GM12878 (cell line): ENCODE data around the gene PPIA. TPM values are rescaled to one million over a fixed set of nuclear protein-coding genes. Genes with fewer than 3 reads are reported as not detected.
A peak's percentile ranks its signal among the peaks of the same experiment; 100 is the strongest.

Experiments used
- ATAC-seq: fragments of 200-7000 bp; cut with Tn5 transposase; 3 replicates; pipeline ENCODE4 v1.9.1; 2020; ENCODE audit warnings: mild to moderate bottlenecking, moderate library complexity
- BruUV-seq: library from RNA; stranded (reverse); fragments of 400-500 nt; replicated peaks from 2 replicates; lab custom pipeline; 2021; lab: Mats Ljungman, UMichigan
- CTCF ChIA-PET: fragments of 300-600 bp; sonication (Branson Sonifier 250); formaldehyde crosslinking; extraction: SDS; loops from one replicate; lab custom pipeline; 2021; ENCODE audit warnings: inconsistent platforms; lab: Yijun Ruan, JAX
- POLR2A ChIA-PET: fragments of 350-600 bp; formaldehyde crosslinking; extraction: SDS; loops from one replicate; lab custom pipeline; 2021; ENCODE audit warnings: inconsistent platforms; lab: Charles Lee
- RAD21 ChIA-PET: fragments of 300-600 bp; sonication (Branson Sonifier 250); formaldehyde crosslinking; loops from one replicate; lab custom pipeline; 2023; ENCODE audit warnings: antibody characterized with exemption; ENCODE audit not compliant: unreplicated experiment; lab: Charles Lee
- SMC1A ChIA-PET: fragments of 300-600 bp; sonication (Branson Sonifier 250); formaldehyde crosslinking; loops from one replicate; lab custom pipeline; 2023; ENCODE audit not compliant: unreplicated experiment, uncharacterized antibody; lab: Charles Lee
- DNase-seq: peaks from one replicate; pipeline ENCODE4 v3.0.0-alpha.2; 2011; ENCODE audit warnings: low read depth, low spot score
- FAIRE-seq: peaks from 3 replicates; lab custom pipeline; 2011; peaks lifted over from hg19 to GRCh38; lab: Jason Lieb, UNC
- H2AFZ ChIP-seq: 2 replicates; pipeline ENCODE4 v1.6.0; 2011; ENCODE audit warnings: low read depth, low read length, control low read depth; ENCODE audit not compliant: control insufficient read depth
- H3K27ac ChIP-seq: 2 replicates; pipeline ENCODE4 v1.5.1; 2011; ENCODE audit warnings: control low read depth; ENCODE audit not compliant: control insufficient read depth, insufficient read depth
- H3K27me3 ChIP-seq, 2 experiments: replicated peaks in 1 of 2; 2 replicates each; pipeline versions ENCODE4 v1.6.0 to v1.6.1; 2011; ENCODE audit warnings: low read length in 1 of 2; ENCODE audit not compliant: control insufficient read depth in 2 of 2, insufficient read depth in 2 of 2
- H3K36me3 ChIP-seq, 2 experiments: 2 replicates each; pipeline ENCODE4 v1.5.1; 2011; ENCODE audit warnings: low read length in 1 of 2; ENCODE audit not compliant: control insufficient read depth in 2 of 2, insufficient read depth in 2 of 2
- H3K4me1 ChIP-seq: 2 replicates; pipeline ENCODE4 v1.6.1; 2011; ENCODE audit warnings: mild to moderate bottlenecking, low read length, moderate library complexity, mixed read lengths; ENCODE audit not compliant: control insufficient read depth, insufficient read depth
- H3K4me2 ChIP-seq: 2 replicates; pipeline ENCODE4 v1.6.0; 2011; ENCODE audit warnings: control low read depth; ENCODE audit not compliant: control insufficient read depth, insufficient read depth
- H3K4me3 ChIP-seq: fragments of 200-600 bp; sonication (generic); 2 replicates; pipeline ENCODE4 v1.5.1; 2016
- H3K79me2 ChIP-seq: 2 replicates; pipeline ENCODE4 v1.6.0; 2011; ENCODE audit warnings: low read length; ENCODE audit not compliant: control insufficient read depth, insufficient read depth
- H3K9ac ChIP-seq: 2 replicates; pipeline ENCODE4 v1.8.0; 2011; ENCODE audit warnings: low read length, control low read depth, mixed read lengths; ENCODE audit not compliant: control insufficient read depth, insufficient read depth
- H3K9me3 ChIP-seq: replicated peaks from 3 replicates; pipeline ENCODE4 v1.5.1; 2011; ENCODE audit warnings: mild to moderate bottlenecking, low read length; ENCODE audit not compliant: control insufficient read depth, insufficient read depth
- H4K20me1 ChIP-seq: 2 replicates; pipeline ENCODE4 v1.6.0; 2011; ENCODE audit not compliant: control insufficient read depth, insufficient read depth
- CBX5 ChIP-seq: sonication (generic); IDR thresholded peaks from 2 replicates; pipeline ENCODE4 v1.6.1; 2016; ENCODE audit warnings: low read depth, moderate library complexity, mild to moderate bottlenecking, inconsistent platforms
- CREB1 ChIP-seq: IDR thresholded peaks from 2 replicates; pipeline ENCODE4 v1.6.1; 2012; ENCODE audit warnings: low read depth, mild to moderate bottlenecking, inconsistent platforms
- IKZF1 ChIP-seq: fragments of 450-650 bp; conservative IDR thresholded peaks from 2 replicates; pipeline ENCODE4 v1.6.1; 2017; ENCODE audit warnings: antibody characterized with exemption, mild to moderate bottlenecking
- RCOR1 ChIP-seq: conservative IDR thresholded peaks from 2 replicates; pipeline ENCODE4 v1.6.1; 2012; ENCODE audit warnings: low read depth, low read length, improper control_type of control experiment
- SMC3 ChIP-seq: IDR thresholded peaks from 2 replicates; pipeline ENCODE4 v1.6.1; 2011; ENCODE audit warnings: low read length, improper control_type of control experiment, borderline replicate concordance
- SP1 ChIP-seq: IDR thresholded peaks from one replicate; pipeline ENCODE4 v1.6.1; 2011; ENCODE audit warnings: low read depth, low read length
- ZNF622 ChIP-seq: fragments of 450-650 bp; IDR thresholded peaks from 2 replicates; pipeline ENCODE4 v1.6.1; 2017; ENCODE audit warnings: mild to moderate bottlenecking, inconsistent platforms
- ZSCAN29 ChIP-seq: fragments of 450-650 bp; IDR thresholded peaks from 2 replicates; pipeline ENCODE4 v1.6.1; 2017; ENCODE audit warnings: mild to moderate bottlenecking, moderate library complexity
- in situ Hi-C: fragments of 300-500 bp; cut with MboI; formaldehyde crosslinking; loops from 9 replicates; pipeline ENCODE4 v1.14.3; 2018; ENCODE audit warnings: mixed read lengths
- intact Hi-C: fragments of 100-400 bp; cut with micrococcal nuclease; formaldehyde crosslinking; loops from one replicate; pipeline ENCODE4 v1.14.2; 2022; ENCODE audit not compliant: unreplicated experiment
- polyA plus RNA-seq, 11 experiments: library from polyadenylated mRNA; depleted of rRNA in 4 of 11; unstranded in 6 of 11; stranded (reverse) in 5 of 11; fragments of >200 nt; fragmentation: Nextera tagmentation in 4 of 11; fragmentation: Illumina TruSeq in 1 of 11; extraction: Ambion mirVana in 4 of 11; extraction: Trizol in 1 of 11; gene quantifications; 1 replicate in 1 of 11; 2 replicates in 10 of 11; pipeline versions ENCODE4 v1.2.1 to v1.2.3, GENCODE V29; 2011 to 2016; ENCODE audit warnings: inconsistent platforms in 2 of 11, missing spikeins in 2 of 11, low read depth in 1 of 11
- total RNA-seq, 4 experiments: library from RNA; depleted of rRNA in 3 of 4; stranded (reverse); fragments of >200 nt in 3 of 4; fragmentation: Illumina TruSeq in 1 of 4; extraction: Trizol in 1 of 4; gene quantifications; 2 replicates each; pipeline versions ENCODE4 v1.2.1 to v1.2.3, GENCODE V29; 2013 to 2021
- TF ChIP-seq, protein P1 (sequence below): IDR thresholded peaks from 2 replicates; pipeline ENCODE4 v1.6.1; 2012; ENCODE audit warnings: mild to moderate bottlenecking, low read depth, low read length
- TF ChIP-seq, protein P2 (sequence below): fragments of 450-650 bp; IDR thresholded peaks from 2 replicates; pipeline ENCODE4 v1.6.1; 2018; ENCODE audit warnings: mild to moderate bottlenecking, low read depth, moderate library complexity; ENCODE audit not compliant: partially characterized antibody

PPIA gene
- total and polyA plus RNA-seq, 10 of the 15 experiments (the other 5 are each of a cell fraction or from before 2014, with no cell fraction given): 2,712 to 7,982 (median 5,027) TPM

DNA sequence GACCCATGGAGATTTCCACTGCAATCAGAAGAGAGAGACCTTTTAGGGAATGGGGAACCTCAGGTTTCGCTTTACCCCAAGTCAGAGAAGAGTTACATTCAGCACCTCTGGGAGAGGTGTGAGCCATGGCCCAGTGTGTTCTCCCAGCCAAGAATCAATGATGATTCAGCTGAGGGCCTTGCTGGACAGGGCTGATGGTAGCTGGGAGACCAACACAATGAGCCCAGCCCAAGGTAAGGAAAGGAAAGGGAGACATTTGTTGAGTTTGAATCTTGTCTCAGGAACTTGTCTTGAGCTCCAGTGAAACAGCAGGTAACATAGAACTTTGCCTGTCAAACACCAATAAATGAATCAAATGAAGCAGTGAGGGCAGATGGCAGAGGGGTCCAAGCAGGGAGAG lies 14.0 kb upstream of the PPIA start (continued):
- TF ChIP-seq, protein P1, sequence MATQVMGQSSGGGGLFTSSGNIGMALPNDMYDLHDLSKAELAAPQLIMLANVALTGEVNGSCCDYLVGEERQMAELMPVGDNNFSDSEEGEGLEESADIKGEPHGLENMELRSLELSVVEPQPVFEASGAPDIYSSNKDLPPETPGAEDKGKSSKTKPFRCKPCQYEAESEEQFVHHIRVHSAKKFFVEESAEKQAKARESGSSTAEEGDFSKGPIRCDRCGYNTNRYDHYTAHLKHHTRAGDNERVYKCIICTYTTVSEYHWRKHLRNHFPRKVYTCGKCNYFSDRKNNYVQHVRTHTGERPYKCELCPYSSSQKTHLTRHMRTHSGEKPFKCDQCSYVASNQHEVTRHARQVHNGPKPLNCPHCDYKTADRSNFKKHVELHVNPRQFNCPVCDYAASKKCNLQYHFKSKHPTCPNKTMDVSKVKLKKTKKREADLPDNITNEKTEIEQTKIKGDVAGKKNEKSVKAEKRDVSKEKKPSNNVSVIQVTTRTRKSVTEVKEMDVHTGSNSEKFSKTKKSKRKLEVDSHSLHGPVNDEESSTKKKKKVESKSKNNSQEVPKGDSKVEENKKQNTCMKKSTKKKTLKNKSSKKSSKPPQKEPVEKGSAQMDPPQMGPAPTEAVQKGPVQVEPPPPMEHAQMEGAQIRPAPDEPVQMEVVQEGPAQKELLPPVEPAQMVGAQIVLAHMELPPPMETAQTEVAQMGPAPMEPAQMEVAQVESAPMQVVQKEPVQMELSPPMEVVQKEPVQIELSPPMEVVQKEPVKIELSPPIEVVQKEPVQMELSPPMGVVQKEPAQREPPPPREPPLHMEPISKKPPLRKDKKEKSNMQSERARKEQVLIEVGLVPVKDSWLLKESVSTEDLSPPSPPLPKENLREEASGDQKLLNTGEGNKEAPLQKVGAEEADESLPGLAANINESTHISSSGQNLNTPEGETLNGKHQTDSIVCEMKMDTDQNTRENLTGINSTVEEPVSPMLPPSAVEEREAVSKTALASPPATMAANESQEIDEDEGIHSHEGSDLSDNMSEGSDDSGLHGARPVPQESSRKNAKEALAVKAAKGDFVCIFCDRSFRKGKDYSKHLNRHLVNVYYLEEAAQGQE: no peak
- TF ChIP-seq IKZF1 (no peak), SP1 (no peak), CREB1 (no peak), ZNF622 (no peak)
- TF ChIP-seq, protein P2, sequence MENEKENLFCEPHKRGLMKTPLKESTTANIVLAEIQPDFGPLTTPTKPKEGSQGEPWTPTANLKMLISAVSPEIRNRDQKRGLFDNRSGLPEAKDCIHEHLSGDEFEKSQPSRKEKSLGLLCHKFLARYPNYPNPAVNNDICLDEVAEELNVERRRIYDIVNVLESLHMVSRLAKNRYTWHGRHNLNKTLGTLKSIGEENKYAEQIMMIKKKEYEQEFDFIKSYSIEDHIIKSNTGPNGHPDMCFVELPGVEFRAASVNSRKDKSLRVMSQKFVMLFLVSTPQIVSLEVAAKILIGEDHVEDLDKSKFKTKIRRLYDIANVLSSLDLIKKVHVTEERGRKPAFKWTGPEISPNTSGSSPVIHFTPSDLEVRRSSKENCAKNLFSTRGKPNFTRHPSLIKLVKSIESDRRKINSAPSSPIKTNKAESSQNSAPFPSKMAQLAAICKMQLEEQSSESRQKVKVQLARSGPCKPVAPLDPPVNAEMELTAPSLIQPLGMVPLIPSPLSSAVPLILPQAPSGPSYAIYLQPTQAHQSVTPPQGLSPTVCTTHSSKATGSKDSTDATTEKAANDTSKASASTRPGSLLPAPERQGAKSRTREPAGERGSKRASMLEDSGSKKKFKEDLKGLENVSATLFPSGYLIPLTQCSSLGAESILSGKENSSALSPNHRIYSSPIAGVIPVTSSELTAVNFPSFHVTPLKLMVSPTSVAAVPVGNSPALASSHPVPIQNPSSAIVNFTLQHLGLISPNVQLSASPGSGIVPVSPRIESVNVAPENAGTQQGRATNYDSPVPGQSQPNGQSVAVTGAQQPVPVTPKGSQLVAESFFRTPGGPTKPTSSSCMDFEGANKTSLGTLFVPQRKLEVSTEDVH: no peak
- TF ChIP-seq, all 136 proteins: peak for 0

DNA sequence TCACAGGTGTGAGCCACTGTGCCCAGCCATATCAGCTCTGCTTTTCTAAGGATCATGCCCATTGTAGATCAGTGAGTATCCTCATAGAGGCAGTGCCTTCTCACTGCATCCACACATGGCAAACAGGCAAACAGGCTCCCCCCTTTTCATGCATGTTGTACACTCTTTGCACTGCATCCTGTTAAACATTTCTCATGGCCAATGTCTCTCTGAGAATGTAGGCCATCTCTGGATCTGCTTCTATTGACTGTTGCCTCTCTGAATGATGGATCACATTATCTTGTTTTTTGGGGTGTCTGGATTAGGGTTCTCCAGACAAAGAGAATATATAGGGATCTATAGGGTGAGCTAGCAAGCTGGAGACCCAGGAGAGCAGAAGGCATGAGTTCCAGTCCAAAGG lies 13.1 kb upstream of the PPIA start:
- Histone ChIP-seq H2AFZ (no peak overlapping the region), H3K36me3 (no peaks in the 10 kb centered on the region), H4K20me1 (no peaks in the 10 kb centered on the region), H3K9ac (no peak overlapping the region), H3K4me1 (peaks cover 4% of the 10 kb centered on the region), H3K9me3 (peaks cover 5% of the 10 kb centered on the region; the same call in 2 of the 3 replicates), H3K27me3 (no peaks in the 10 kb centered on the region), H3K4me3 (no peak overlapping the region)
- SMC1A ChIA-PET: interaction anchor here (1.2 kb wide), 1 partner anchor 15 kb away, joined by 3 read pairs; no protein-coding TSS in a partner anchor
- intact Hi-C loops: no loop called here
- no peak for DNase-seq
- FAIRE-seq: no peak
- ATAC-seq: no peak
- POLR2A ChIA-PET: no interaction called here
- TF ChIP-seq SMC3 (no peak), RCOR1 (no peak), CBX5 (peak; percentile 29; the same call in 1 of the 2 replicates), ZSCAN29 (no peak)
- TF ChIP-seq, protein P1: no peak
- TF ChIP-seq, all 136 proteins: peak for 1
- in situ Hi-C loops: no loop called here
- CTCF ChIA-PET: no interaction called here
- BruUV-seq: no TSS peak
- no peak overlapping the region for H3K4me2 ChIP-seq
- no peak overlapping the region for H3K27ac ChIP-seq
- RAD21 ChIA-PET: no interaction called here
- H3K79me2 ChIP-seq: no peaks in the 10 kb centered on the region
